AG08395 (cell line): ENCODE data around the gene GPC1.

Source experiments
- DNase-seq: peaks from one replicate; pipeline ENCODE4 v3.0.0; 2012; ENCODE audit warnings: mixed read lengths, low spot score

The GPC1 gene

GRCh38 chr2:240432430-240432819 lies 3.0 kb upstream of the GPC1 start:
- DNase-seq, result no peak

GRCh38 chr2:240432820-240433801 lies 2.4 kb upstream of the GPC1 start:
- DNase-seq, result no peak

GRCh38 chr2:240433973-240434727 lies 1.3 kb upstream of the GPC1 start:
- DNase-seq, result peak; percentile 94

- peak; percentile 97 for DNase-seq
Observed at GRCh38 chr2:240434728-240435456, 571 bp upstream of the GPC1 start.

GRCh38 chr2:240435948-240436682 lies 652 bp downstream of the GPC1 start:
- no peak for DNase-seq

- no peak for DNase-seq
Observed at GRCh38 chr2:240436683-240437550, 1.5 kb downstream of the GPC1 start.

GRCh38 chr2:240437551-240437860 lies 2.0 kb downstream of the GPC1 start:
- DNase-seq, result no peak

GRCh38 chr2:240437861-240438809 lies 2.7 kb downstream of the GPC1 start:
- DNase-seq, result peak; percentile 89

GRCh38 chr2:240438810-240439697 lies 3.6 kb downstream of the GPC1 start:
- no peak for DNase-seq

GRCh38 chr2:240439698-240440151 lies 4.3 kb downstream of the GPC1 start:
- no peak for DNase-seq

GRCh38 chr2:240440251-240440650 lies 4.8 kb downstream of the GPC1 start:
- no peak for DNase-seq

GRCh38 chr2:240440704-240441320 lies 5.3 kb downstream of the GPC1 start:
- DNase-seq, result no peak

- DNase-seq, result no peak
Observed at GRCh38 chr2:240441326-240441992, 6.0 kb downstream of the GPC1 start.

GRCh38 chr2:240441993-240442411 lies 6.5 kb downstream of the GPC1 start:
- no peak for DNase-seq

GRCh38 chr2:240442891-240443715 lies 7.6 kb downstream of the GPC1 start:
- no peak for DNase-seq

- DNase-seq, result no peak
Observed at GRCh38 chr2:240443891-240444301, 8.4 kb downstream of the GPC1 start.

- DNase-seq, result no peak
Observed at GRCh38 chr2:240444464-240444863, 9.0 kb downstream of the GPC1 start.
